NCI-H526 (cell line): Measurements from ENCODE around the gene JAK1.
"Not testable (repeated sequence)": the region's sequence is repeated elsewhere in the genome, so short reads cannot be mapped to it uniquely, and the experiment has no call there.

ENCODE experiments used
- DNase-seq, 2 experiments: peaks; one replicate each; lab custom pipeline; 2025; lab: John Stamatoyannopoulos, UW

JAK1 gene

GRCh38 chr1:64922336-64922735 lies 44.0 kb downstream of the JAK1 start:
- no peak for DNase-seq

- DNase-seq: no peak
Measured at GRCh38 chr1:64921771-64922170, 44.6 kb downstream of the JAK1 start.

GRCh38 chr1:64920941-64921589 lies 45.3 kb downstream of the JAK1 start:
- no peak for DNase-seq

- not testable (repeated sequence) for DNase-seq
Measured at GRCh38 chr1:64919120-64919519, 47.2 kb downstream of the JAK1 start.

- DNase-seq: no peak
Measured at GRCh38 chr1:64917907-64918306, 48.4 kb downstream of the JAK1 start.

- DNase-seq: no peak
Measured at GRCh38 chr1:64917328-64917861, 49.0 kb downstream of the JAK1 start.

GRCh38 chr1:64915381-64916274 lies 50.7 kb downstream of the JAK1 start:
- DNase-seq: peak; percentile 72 to 75

- no peak for DNase-seq
Measured at GRCh38 chr1:64913361-64914015, 52.9 kb downstream of the JAK1 start.

- no peak for DNase-seq
Measured at GRCh38 chr1:64912191-64912590, 54.2 kb downstream of the JAK1 start.

- no peak for DNase-seq
Measured at GRCh38 chr1:64911326-64911725, 55.0 kb downstream of the JAK1 start.

GRCh38 chr1:64909031-64909430 lies 57.3 kb downstream of the JAK1 start:
- peak in 1 of 2 experiments; percentile 64 for DNase-seq

GRCh38 chr1:64908575-64908974 lies 57.8 kb downstream of the JAK1 start:
- peak; percentile 90 to 91 for DNase-seq

GRCh38 chr1:64906447-64906846 lies 59.9 kb downstream of the JAK1 start:
- no peak for DNase-seq

GRCh38 chr1:64903593-64903992 lies 62.8 kb downstream of the JAK1 start:
- DNase-seq: no peak

- DNase-seq: no peak
Measured at GRCh38 chr1:64901663-64902062, 64.7 kb downstream of the JAK1 start.

GRCh38 chr1:64900916-64901315 lies 65.4 kb downstream of the JAK1 start:
- no peak for DNase-seq

GRCh38 chr1:64898107-64898861 lies 68.1 kb downstream of the JAK1 start:
- peak; percentile 94 for DNase-seq

GRCh38 chr1:64896551-64896950 lies 69.8 kb downstream of the JAK1 start:
- peak; percentile 37 to 39 for DNase-seq

GRCh38 chr1:64895500-64895899 lies 70.8 kb downstream of the JAK1 start:
- DNase-seq: no peak

GRCh38 chr1:64894438-64895196 lies 71.7 kb downstream of the JAK1 start:
- DNase-seq: peak in 1 of 2 experiments; percentile 77

- DNase-seq: no peak
Measured at GRCh38 chr1:64893921-64894320, 72.4 kb downstream of the JAK1 start.
